ENCODE results near the gene AKAP6.

DNA sequence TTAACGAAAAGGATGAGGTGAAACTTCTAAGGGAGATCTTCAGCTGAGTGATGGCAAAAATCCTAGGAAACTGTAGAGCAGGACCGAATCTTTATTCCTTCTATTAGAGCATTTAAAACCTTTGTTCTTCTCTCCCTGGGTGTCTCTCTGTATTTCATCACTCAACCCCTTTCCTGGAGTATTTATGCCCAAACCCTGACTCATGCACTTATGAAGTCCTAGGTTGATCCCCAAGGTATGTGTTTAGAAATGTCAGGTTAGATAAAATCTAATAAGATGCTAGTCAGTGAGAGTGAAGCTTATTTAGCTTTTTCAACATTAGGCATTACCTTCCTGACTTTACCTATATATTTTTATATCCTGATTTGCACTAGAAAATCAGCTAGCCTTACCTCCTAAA is 369.7 kb downstream of the AKAP6 start:
- TF ChIP-seq, protein P1, sequence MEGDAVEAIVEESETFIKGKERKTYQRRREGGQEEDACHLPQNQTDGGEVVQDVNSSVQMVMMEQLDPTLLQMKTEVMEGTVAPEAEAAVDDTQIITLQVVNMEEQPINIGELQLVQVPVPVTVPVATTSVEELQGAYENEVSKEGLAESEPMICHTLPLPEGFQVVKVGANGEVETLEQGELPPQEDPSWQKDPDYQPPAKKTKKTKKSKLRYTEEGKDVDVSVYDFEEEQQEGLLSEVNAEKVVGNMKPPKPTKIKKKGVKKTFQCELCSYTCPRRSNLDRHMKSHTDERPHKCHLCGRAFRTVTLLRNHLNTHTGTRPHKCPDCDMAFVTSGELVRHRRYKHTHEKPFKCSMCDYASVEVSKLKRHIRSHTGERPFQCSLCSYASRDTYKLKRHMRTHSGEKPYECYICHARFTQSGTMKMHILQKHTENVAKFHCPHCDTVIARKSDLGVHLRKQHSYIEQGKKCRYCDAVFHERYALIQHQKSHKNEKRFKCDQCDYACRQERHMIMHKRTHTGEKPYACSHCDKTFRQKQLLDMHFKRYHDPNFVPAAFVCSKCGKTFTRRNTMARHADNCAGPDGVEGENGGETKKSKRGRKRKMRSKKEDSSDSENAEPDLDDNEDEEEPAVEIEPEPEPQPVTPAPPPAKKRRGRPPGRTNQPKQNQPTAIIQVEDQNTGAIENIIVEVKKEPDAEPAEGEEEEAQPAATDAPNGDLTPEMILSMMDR (IDR thresholded peaks at IDR 0.05; ENCODE audit: low read depth, low read length, poor library complexity, severe bottlenecking) = no peak
- no peak for TF ChIP-seq EZH2phosphoT487 (IDR thresholded peaks at IDR 0.05; ENCODE audit: borderline replicate concordance, low read length)
